ENCODE data around the gene GATB.

The GATB gene

DNA sequence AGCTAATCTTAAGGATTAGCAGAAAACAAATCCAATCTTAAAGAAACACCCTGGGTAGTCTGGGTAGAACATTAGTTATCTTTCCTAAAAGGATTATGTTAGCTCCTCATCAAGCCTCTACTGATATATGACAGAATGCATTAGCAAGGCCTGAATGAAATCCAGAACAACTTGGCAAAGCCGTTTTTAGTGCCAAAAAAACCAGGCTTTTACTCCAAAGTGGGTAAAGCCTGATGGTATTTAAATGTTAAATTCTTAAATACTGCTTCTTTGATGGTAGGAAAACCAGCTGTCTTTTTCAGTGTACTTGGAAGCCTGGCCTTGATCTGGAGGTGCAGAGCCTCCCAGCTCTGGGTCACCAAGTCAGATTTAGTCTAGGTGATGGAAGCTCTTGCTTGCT, 120.4 kb downstream of the GATB start:
- TF ChIP-seq SPI1 (IDR thresholded peaks at IDR 0.05; ENCODE audit: low read depth, low read length) (no peak), TAF1 (IDR thresholded peaks at IDR 0.05; ENCODE audit: low read depth, low read length) (no peak), PAX5 (IDR thresholded peaks at IDR 0.05; ENCODE audit: insufficient read depth, low read length, severe bottlenecking) (no peak), POLR2AphosphoS5 (IDR thresholded peaks at IDR 0.05; ENCODE audit: low read depth, low read length) (no peak), POLR2A (IDR thresholded peaks at IDR 0.05; ENCODE audit: low read depth, low read length) (no peak), POU2F2 (IDR thresholded peaks at IDR 0.05; ENCODE audit: low read depth, low read length) (no peak)
- FAIRE-seq (no peak), DNase-seq (ENCODE audit: insufficient read length, low spot score) (no peak)

- TF ChIP-seq POLR2AphosphoS5 (IDR thresholded peaks at IDR 0.05; ENCODE audit: low read depth, low read length) = no peak
- no peak for TF ChIP-seq POU2F2 (IDR thresholded peaks at IDR 0.05; ENCODE audit: low read depth, low read length)
- no peak for TF ChIP-seq POLR2A (IDR thresholded peaks at IDR 0.05; ENCODE audit: low read depth, low read length)
- TF ChIP-seq TAF1 (IDR thresholded peaks at IDR 0.05; ENCODE audit: low read depth, low read length) = no peak
- TF ChIP-seq PAX5 (IDR thresholded peaks at IDR 0.05; ENCODE audit: insufficient read depth, low read length, severe bottlenecking) = no peak
- no peak for TF ChIP-seq SPI1 (IDR thresholded peaks at IDR 0.05; ENCODE audit: low read depth, low read length)
- DNase-seq (ENCODE audit: insufficient read length, low spot score) = no peak
- no peak for FAIRE-seq
These were observed 122.4 kb downstream of the GATB start for GRCh38 chr4:151638295-151638858.

GRCh38 chr4:151631349-151631748, 129.5 kb downstream of the GATB start:
- no peak for FAIRE-seq
- DNase-seq (ENCODE audit: insufficient read length, low spot score) = no peak
- TF ChIP-seq POU2F2 (IDR thresholded peaks at IDR 0.05; ENCODE audit: low read depth, low read length) (no peak), SPI1 (IDR thresholded peaks at IDR 0.05; ENCODE audit: low read depth, low read length) (no peak), TAF1 (IDR thresholded peaks at IDR 0.05; ENCODE audit: low read depth, low read length) (no peak), POLR2AphosphoS5 (IDR thresholded peaks at IDR 0.05; ENCODE audit: low read depth, low read length) (no peak), PAX5 (IDR thresholded peaks at IDR 0.05; ENCODE audit: insufficient read depth, low read length, severe bottlenecking) (no peak), POLR2A (IDR thresholded peaks at IDR 0.05; ENCODE audit: low read depth, low read length) (no peak)

DNA sequence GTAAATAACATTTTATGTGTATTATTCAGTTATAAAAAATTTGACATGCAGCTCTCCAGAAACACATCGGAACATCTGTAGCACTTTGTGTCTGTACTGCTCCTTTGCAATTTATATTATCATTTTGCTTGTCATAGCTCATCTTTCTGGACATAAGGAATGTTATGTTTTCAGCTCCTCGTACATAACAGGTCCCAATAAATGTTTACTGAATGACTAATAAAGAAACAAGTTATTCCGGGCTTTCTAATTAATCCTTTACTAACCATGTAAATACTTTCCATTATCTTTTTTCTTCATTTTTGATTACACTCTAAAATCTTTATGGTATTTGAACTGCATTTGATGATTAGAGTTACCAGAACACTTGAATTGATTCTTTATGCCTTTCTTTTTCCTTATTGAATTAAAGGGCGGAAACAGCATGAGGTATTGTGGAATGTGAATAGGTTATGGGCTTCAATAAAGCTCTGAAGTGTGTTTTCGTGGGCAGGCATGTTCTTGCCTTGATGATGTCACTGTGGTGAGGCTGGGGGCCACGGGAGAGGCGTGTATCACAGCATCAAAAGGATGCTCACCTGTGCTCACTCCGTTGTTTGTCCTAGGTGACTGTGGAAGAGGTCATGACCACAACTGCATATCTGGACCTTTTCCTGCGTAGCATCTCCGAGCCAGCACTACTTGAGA, 131.6 kb downstream of the GATB start:
- FAIRE-seq (no peak), DNase-seq (ENCODE audit: insufficient read length, low spot score) (no peak)
- TF ChIP-seq PAX5 (IDR thresholded peaks at IDR 0.05; ENCODE audit: insufficient read depth, low read length, severe bottlenecking) = no peak
- no peak for TF ChIP-seq POU2F2 (IDR thresholded peaks at IDR 0.05; ENCODE audit: low read depth, low read length)
- no peak for TF ChIP-seq TAF1 (IDR thresholded peaks at IDR 0.05; ENCODE audit: low read depth, low read length)
- no peak for TF ChIP-seq POLR2A (IDR thresholded peaks at IDR 0.05; ENCODE audit: low read depth, low read length)
- no peak for TF ChIP-seq SPI1 (IDR thresholded peaks at IDR 0.05; ENCODE audit: low read depth, low read length)
- no peak for TF ChIP-seq POLR2AphosphoS5 (IDR thresholded peaks at IDR 0.05; ENCODE audit: low read depth, low read length)

- TF ChIP-seq POLR2A (IDR thresholded peaks at IDR 0.05; ENCODE audit: low read depth, low read length) = no peak
- no peak for TF ChIP-seq POLR2AphosphoS5 (IDR thresholded peaks at IDR 0.05; ENCODE audit: low read depth, low read length)
- no peak for TF ChIP-seq TAF1 (IDR thresholded peaks at IDR 0.05; ENCODE audit: low read depth, low read length)
- TF ChIP-seq POU2F2 (IDR thresholded peaks at IDR 0.05; ENCODE audit: low read depth, low read length) = no peak
- TF ChIP-seq PAX5 (IDR thresholded peaks at IDR 0.05; ENCODE audit: insufficient read depth, low read length, severe bottlenecking) = no peak
- no peak for TF ChIP-seq SPI1 (IDR thresholded peaks at IDR 0.05; ENCODE audit: low read depth, low read length)
- FAIRE-seq (no peak), DNase-seq (ENCODE audit: insufficient read length, low spot score) (no peak)
These were observed 132.7 kb downstream of the GATB start for GRCh38 chr4:151628001-151628608.

DNA sequence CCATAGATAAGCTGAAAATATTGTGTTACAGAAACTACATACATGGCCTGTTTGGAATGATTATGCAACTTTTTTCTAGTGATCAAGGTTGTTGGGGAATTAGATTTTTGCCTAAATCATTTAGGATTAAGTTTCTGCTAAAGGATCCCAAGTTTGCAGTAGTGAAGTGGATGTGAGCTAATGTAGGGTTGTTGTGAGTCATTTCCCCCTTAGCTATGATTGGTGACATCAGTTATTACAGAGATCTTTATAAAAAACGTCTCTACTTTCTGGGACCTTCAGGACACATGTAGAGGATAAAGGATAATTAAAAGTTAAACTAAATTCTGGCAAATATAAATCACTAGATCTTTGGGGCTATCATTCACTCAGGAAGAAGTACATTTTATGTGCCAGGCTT, 133.3 kb downstream of the GATB start:
- DNase-seq (ENCODE audit: insufficient read length, low spot score) = no peak
- no peak for TF ChIP-seq SPI1 (IDR thresholded peaks at IDR 0.05; ENCODE audit: low read depth, low read length)
- TF ChIP-seq PAX5 (IDR thresholded peaks at IDR 0.05; ENCODE audit: insufficient read depth, low read length, severe bottlenecking) = no peak
- no peak for TF ChIP-seq POU2F2 (IDR thresholded peaks at IDR 0.05; ENCODE audit: low read depth, low read length)
- no peak for TF ChIP-seq POLR2AphosphoS5 (IDR thresholded peaks at IDR 0.05; ENCODE audit: low read depth, low read length)
- TF ChIP-seq POLR2A (IDR thresholded peaks at IDR 0.05; ENCODE audit: low read depth, low read length) = no peak
- TF ChIP-seq TAF1 (IDR thresholded peaks at IDR 0.05; ENCODE audit: low read depth, low read length) = no peak
- FAIRE-seq = no peak

DNA sequence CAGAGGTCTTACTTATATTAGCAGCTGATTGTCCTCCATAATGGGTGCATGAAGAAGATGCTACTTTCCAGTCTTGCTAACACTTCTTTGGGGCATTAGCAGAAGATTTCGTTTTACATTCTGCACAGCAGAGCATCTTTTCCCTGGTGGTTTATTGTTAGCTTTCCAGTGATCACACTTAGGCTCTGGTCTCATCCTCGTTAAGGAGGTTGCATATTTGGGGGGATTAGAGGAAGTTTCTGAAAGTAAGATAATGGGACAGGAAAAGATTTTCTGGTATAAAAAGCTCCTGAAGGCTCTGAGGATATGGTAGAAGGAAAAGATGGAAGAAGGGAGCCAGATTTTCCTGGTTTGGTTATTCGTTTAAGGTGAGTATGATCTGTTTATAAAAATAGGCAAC, 134.1 kb downstream of the GATB start:
- DNase-seq (ENCODE audit: insufficient read length, low spot score) (no peak), FAIRE-seq (no peak)
- TF ChIP-seq POLR2AphosphoS5 (IDR thresholded peaks at IDR 0.05; ENCODE audit: low read depth, low read length) = no peak

DNA sequence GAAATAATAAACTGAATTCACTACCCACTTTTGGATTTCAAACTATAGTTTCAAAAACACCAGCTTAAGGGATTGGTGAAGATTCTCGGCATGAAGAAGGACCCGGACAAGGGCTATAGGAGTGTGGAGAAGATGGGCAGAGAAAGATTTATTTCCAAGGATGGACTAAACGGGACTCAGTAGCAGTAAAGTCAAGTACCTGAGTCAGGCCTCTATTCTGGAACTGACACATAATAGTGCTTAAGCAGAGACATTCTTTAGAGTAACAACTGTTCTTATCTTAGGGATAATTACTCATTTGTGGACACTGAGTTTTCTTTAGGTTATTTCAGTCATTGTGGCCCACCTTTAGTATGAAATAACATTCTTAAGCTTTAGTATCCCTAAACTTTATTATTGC, 134.6 kb downstream of the GATB start:
- TF ChIP-seq POLR2A (IDR thresholded peaks at IDR 0.05; ENCODE audit: low read depth, low read length) (no peak), PAX5 (IDR thresholded peaks at IDR 0.05; ENCODE audit: insufficient read depth, low read length, severe bottlenecking) (no peak), SPI1 (IDR thresholded peaks at IDR 0.05; ENCODE audit: low read depth, low read length) (no peak), TAF1 (IDR thresholded peaks at IDR 0.05; ENCODE audit: low read depth, low read length) (no peak), POLR2AphosphoS5 (IDR thresholded peaks at IDR 0.05; ENCODE audit: low read depth, low read length) (no peak), POU2F2 (IDR thresholded peaks at IDR 0.05; ENCODE audit: low read depth, low read length) (no peak)
- FAIRE-seq (no peak), DNase-seq (ENCODE audit: insufficient read length, low spot score) (no peak)

GRCh38 chr4:151624626-151625565, 135.9 kb downstream of the GATB start:
- TF ChIP-seq POLR2AphosphoS5 (IDR thresholded peaks at IDR 0.05; ENCODE audit: low read depth, low read length) = no peak
- no peak for TF ChIP-seq PAX5 (IDR thresholded peaks at IDR 0.05; ENCODE audit: insufficient read depth, low read length, severe bottlenecking)
- no peak for TF ChIP-seq POU2F2 (IDR thresholded peaks at IDR 0.05; ENCODE audit: low read depth, low read length)
- no peak for TF ChIP-seq POLR2A (IDR thresholded peaks at IDR 0.05; ENCODE audit: low read depth, low read length)
- TF ChIP-seq TAF1 (IDR thresholded peaks at IDR 0.05; ENCODE audit: low read depth, low read length) = no peak
- FAIRE-seq (no peak), DNase-seq (ENCODE audit: insufficient read length, low spot score) (no peak)
